Measurements from ENCODE around the gene NUP188.

NUP188 gene
- 81.0 to 97.2 reads per million in 2 donors for total RNA-seq

DNA sequence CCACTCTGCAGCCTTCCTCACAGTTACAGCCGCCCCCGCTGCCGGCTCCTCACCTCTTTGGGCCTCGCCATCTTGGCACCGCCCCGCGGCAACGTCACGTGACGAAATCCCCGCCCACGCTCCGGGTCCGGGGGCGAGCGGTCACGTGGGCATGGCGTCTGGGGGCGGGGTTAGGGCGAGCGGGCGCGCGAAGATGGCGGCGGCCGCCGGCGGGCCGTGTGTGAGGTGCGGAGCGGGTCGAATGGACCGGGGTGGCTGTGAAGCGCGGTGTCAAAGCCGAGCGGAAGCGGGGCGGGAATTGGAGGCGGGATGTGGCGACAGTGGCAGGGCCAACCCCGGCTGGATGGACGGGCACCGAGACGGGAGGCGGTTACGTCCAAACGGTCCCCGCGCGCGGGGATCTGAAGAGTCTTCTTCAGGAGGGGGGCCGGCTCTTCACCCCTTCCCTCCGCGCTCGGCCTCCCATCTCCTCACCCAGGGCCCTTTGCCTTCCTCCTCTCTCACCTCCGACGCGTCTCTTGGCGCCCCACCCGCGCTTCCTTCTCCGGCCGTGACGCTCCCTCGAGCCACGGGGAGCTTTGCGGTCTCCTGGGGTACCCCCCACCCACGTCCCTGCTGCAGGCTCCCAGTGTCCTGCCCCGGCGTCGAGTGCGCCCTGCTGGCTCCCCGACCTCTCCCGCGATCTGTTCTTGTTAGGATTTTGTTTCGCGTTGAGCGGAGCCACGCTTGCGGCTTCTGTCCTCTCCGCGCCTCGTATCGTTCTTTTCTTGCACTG, at the start of gene NUP188, which contains the start of gene DOLK:
TSS of gene NUP188 (plus strand) at position 173 of the 775 bp plus-strand sequence. CDS start at position 194, 21 bp downstream.
TSS of gene DOLK (minus strand) at position 77 of the 775 bp plus-strand sequence. CDS start 300 bp downstream, outside the sequence.
- DNase-seq = peak; percentile 97

DNA sequence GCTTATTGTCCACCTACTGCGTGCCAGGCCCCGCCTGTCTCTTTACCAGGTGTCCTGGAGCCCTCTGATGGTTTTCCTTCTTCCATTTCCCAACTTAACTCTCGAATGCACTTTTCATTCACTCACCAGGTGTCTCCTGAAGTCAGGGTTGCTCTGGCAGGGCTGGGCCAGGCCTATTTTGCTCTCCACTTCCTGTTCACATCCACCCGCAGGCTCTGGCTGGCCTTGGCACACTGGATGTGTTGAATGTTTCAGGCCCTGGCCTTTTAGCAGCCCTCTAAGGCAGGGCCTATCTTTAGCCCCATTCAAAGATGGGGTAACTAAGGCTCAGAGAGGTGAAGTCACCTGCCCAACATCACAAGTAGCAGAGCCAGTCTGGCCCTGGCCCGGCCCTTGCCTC, 49.1 kb upstream of the NUP188 start:
- DNase-seq = no peak

- no peak for DNase-seq
These were observed 48.5 kb upstream of the NUP188 start for GRCh38 chr9:128898845-128899565.

DNA sequence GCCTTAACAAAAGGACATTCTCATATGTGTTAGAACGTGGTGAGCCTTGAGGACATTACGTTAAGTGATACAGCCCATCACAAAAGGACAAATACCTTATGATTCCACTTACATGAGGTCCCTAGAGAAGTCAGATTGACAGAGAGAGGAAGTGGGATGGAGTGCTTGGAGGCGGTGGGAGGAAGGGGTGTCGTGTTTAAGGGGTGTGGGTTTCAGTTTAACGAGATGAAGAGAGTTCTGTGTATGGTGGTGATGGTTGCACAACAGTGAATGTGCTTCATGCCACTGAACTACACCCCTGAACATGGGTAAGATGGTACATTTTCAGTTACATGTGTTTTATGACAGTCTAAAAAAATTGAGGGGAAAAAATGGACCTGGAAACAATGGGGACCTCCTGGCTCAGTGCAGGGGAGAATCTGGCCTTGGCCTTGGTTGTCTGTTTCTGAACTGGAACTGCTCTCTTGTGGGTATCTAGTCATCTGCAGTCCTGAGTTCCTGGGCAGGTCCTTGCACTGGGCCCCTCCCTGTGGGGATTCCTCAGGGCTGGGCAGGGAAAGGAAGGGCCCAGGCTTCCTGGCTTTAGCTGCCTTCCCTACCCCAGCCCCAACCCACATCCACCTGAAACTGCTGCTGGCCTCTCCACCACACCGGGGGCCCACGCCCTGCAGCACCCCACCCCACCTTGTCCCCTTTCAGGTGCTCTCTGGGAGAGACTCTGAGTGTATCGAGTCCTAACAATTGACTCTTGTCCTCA, 47.8 kb upstream of the NUP188 start:
- no peak for DNase-seq

- no peak for DNase-seq
These were observed 46.1 kb upstream of the NUP188 start for GRCh38 chr9:128901379-128901778.

- DNase-seq = no peak
These were observed 45.7 kb upstream of the NUP188 start for GRCh38 chr9:128901822-128902221.

DNA sequence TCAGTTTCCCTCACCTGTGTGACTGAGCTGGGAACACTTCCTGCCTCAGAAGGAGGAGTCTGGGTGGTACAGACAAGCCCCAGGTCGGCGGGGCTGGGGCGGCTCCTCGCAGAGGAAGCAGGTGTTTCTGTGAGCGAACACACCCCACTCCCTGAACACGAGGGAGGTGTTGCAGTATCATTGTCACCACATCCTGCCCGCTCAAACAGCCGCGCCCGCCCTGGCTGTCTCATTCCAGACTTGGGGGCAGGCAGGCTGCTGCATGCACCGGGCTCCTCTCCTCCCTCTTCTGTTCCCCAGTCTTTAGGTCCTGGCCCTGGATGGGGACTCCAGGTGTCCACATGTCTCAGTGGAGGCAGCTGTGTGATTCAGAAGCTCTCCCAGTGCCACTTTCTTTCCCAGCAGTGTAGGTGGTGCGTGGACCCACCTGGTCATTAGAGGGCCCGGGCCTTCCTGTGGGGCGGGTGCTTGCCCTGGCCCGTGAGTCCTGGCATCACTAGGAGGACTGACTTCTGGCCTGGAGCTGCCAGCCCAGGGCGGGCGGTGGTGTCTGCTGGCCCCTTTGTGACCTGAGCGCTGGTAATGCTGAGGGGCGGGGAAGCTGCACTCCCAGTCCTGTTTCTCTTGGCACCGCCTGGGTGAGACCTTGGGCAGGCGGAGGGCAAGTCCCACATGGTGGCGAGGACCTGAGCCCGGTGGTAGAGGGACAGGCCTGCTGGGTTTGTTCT, 45.0 kb upstream of the NUP188 start:
- peak; percentile 76 for DNase-seq

DNA sequence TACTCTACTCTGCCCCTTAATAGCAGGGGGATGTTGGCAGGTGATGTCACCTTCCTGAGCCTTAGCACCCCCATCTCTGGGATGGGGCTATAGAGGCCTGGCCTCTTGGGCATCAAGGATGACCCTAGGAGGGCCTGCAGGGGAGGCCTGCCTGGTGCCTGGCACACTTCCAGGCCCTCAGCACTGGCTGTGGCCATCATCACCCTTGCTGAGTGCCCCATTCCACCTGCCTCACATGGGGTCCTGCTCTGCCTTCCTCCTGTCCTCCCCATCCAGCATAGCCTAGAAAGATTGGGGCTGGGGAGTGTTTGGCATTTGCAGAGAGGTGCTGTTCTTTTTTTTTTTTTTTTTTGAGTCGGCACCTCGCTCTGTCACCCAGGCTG, 44.4 kb upstream of the NUP188 start:
- DNase-seq = no peak

DNA sequence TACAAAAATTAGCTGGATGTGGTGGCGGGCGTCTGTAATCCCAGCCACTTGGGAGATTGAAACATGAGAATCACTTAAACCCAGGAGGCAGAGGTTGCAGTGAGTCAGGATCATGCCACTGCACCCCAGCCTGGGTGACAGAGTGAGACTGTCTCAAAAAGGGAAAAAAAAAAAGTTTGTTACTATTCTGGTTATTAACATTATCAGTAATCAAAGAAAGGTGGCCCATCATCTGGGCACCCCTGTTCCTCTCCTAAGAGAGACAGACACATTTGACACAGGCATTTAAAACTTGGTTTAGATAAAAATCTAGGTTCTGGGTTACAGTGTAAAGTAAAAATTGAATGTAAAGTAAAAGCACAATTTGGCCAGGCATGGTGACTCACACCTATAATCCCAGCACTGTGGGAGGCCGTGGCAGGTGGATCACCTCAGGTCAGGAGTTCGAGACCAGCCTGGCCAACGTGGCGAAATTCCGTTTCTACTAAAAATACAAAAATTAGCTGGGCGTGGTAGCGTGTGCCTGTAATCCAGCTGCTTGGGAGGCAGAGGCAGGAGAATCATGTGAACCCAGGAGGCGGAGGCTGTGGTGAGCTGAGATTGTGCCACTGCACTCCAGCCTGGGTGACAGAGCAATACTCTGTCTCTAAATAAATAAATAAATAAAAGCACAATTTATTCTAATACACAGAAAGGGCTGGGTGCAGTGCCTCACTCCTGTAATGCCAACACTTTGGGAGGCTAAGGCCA, 43.5 kb upstream of the NUP188 start:
- no peak for DNase-seq

GRCh38 chr9:128905964-128906363, 41.5 kb upstream of the NUP188 start:
- DNase-seq = no peak

GRCh38 chr9:128906741-128907140, 40.8 kb upstream of the NUP188 start:
- no peak for DNase-seq

DNA sequence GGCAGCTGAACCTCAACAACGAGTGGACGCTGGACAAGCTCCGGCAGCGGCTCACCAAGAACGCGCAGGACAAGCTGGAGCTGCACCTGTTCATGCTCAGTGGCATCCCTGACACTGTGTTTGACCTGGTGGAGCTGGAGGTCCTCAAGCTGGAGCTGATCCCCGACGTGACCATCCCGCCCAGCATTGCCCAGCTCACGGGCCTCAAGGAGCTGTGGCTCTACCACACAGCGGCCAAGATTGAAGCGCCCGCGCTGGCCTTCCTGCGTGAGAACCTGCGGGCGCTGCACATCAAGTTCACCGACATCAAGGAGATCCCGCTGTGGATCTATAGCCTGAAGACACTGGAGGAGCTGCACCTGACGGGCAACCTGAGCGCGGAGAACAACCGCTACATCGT, 39.1 kb upstream of the NUP188 start:
- no peak for DNase-seq

DNA sequence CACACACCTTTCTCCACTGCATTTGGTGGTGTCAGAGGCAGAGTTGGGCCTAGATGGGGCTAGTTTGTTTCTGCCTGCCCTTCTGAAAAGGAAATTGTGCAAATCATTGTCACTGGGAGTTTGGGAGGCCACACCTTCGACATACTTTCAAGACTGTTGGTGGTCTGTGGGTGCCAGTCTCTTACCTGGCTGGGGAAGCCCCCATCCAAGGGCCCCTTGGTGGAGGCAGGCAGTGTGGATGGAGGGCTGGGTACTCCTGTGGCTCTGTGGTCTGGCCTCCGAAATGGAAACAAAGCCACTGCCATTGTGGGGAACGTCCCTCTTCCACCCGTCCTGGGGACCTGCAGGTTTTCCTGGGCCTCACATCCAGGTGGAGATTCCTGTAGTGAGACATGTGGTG, 37.6 kb upstream of the NUP188 start:
- no peak for DNase-seq

DNA sequence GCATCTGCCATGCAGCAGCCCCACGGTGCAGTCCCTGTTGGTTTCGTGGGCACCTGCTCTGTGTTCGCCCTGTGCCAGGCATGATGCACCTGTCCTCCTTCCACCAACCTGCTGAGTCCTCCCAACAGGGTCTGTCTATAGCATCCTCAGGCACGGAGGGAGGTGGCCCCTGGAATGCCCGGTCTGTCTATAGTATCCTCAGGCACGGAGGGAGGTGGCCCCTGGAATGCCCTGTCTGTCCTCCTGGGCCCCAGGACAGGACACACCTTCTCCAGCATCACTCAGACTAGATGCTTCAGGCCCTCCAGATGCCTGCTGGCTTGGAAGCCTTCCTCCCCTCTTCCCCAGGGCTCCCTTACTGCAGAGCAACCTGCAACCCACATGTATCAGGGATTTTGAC, 36.6 kb upstream of the NUP188 start:
- no peak for DNase-seq

GRCh38 chr9:128911529-128912035, 35.9 kb upstream of the NUP188 start:
- no peak for DNase-seq

DNA sequence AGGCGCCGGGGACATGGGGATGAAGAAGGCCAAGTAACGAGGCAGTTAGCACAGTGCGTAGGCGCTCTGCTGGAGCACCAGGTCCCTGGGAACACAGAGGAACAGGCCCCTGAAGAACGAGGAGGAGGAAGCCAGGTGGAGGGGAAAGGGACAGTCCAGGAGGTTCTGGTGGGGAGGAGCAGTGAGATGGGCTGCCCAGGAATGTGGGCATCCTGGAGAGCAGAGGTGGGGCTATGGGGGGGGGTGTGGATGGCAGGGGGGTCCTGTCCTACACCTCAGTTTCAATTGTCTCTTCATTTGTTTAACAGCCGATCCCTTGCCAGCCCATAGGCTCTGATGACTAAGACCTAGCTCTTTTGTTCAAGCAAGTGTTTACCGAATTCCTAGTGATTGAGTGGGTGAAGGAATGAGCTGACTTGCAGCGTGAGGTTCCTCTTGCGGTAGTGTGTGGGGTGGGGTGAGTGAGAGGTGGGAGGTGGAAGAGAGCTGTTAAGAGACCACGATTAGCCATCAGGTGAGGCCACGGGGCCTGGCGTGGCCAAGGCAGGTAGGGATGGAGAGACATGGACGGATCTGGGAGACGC, 35.1 kb upstream of the NUP188 start:
- DNase-seq = no peak

- DNase-seq = no peak
These were observed 34.2 kb upstream of the NUP188 start for GRCh38 chr9:128913048-128913900.

DNA sequence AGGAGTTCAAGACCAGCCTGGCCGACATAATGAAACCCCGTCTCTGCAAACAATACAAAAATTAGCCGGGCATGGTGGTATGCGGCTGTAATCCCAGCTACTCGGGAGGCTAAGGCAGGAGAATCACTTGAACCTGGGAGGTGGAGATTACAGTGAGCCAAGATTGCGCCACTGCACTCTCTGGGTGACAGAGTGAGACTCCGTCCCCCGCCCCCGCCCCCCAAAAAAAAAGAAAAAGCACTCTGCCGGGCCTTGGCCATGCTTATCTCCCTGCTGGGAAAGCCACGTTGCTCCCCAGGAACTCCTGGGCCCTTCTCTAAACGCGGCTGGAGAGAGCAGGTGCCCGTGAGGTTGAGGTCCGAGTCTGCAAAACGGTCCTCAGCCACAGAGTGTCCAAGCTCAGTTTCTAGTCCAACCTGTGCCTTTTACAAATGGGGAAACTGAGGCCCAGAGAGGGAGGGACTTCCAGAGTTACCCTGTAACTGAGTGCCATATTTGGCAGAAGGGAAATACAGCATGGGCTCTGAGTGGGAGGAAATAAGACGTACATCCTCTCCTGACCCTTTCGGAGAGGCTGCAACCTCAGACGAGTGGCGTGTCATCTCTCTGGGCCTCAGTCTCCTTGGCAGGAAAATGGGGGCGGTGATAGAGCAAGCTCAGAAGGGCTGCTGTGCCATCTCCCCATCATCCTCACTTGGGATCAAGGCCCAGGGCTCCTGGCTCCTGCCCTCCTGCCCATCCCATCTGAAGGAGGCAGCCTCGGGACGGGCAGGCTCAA, 33.3 kb upstream of the NUP188 start:
- no peak for DNase-seq

GRCh38 chr9:128916204-128916603, 31.3 kb upstream of the NUP188 start:
- no peak for DNase-seq

All from activated gamma-delta T cell (primary cell).